Mesenchymal stem cell (in vitro differentiated cells and primary cell): Measurements from ENCODE around the gene PEX10.
"Not testable (repeated sequence)": the region's sequence is repeated elsewhere in the genome, so short reads cannot be mapped to it uniquely, and the experiment has no call there.

Experiments used
- DNase-seq: peaks from one replicate; pipeline ENCODE4 v3.0.0-alpha.2; 2013
- H2AFZ ChIP-seq: one replicate; pipeline ENCODE4 v1.6.1; 2013; ENCODE audit warnings: low read depth, mild to moderate bottlenecking, control low read depth, inconsistent platforms, low read length, moderate library complexity
- H2AK5ac ChIP-seq: 2 replicates; pipeline ENCODE4 v1.6.1; 2013; ENCODE audit warnings: low read length, moderate library complexity, mild to moderate bottlenecking, inconsistent platforms; ENCODE audit not compliant: severe bottlenecking
- H2BK120ac ChIP-seq: one replicate; pipeline ENCODE4 v1.6.1; 2013; ENCODE audit warnings: low read depth, mild to moderate bottlenecking, inconsistent platforms, low read length, moderate library complexity
- H2BK12ac ChIP-seq, 2 experiments: one replicate each; pipeline ENCODE4 v1.6.1; 2013; ENCODE audit warnings: inconsistent platforms in 2 of 2, low read length in 2 of 2, mild to moderate bottlenecking in 2 of 2, moderate library complexity in 2 of 2, control low read depth in 1 of 2
- H2BK15ac ChIP-seq: one replicate; pipeline ENCODE4 v1.6.1; 2013; ENCODE audit warnings: mild to moderate bottlenecking, low read depth, inconsistent platforms; ENCODE audit not compliant: poor library complexity, severe bottlenecking
- H2BK5ac ChIP-seq: 2 replicates; pipeline ENCODE4 v1.6.1; 2013; ENCODE audit warnings: low read depth, mild to moderate bottlenecking, low read length, control low read depth, inconsistent platforms; ENCODE audit not compliant: poor library complexity, severe bottlenecking
- H3K14ac ChIP-seq, 2 experiments: one replicate each; pipeline ENCODE4 v1.6.1; 2013; ENCODE audit warnings: inconsistent platforms in 2 of 2, low read length in 2 of 2, control low read depth in 1 of 2, mild to moderate bottlenecking in 1 of 2, moderate library complexity in 1 of 2
- H3K18ac ChIP-seq, 2 experiments: one replicate each; pipeline ENCODE4 v1.6.1; 2013; ENCODE audit warnings: inconsistent platforms in 2 of 2, low read length in 2 of 2, control low read depth in 1 of 2, low read depth in 1 of 2, mild to moderate bottlenecking in 1 of 2
- H3K23ac ChIP-seq, 2 experiments: one replicate each; pipeline ENCODE4 v1.6.1; 2013; ENCODE audit warnings: inconsistent platforms in 2 of 2, low read length in 2 of 2, mild to moderate bottlenecking in 2 of 2, moderate library complexity in 2 of 2, control low read depth in 1 of 2
- H3K27ac ChIP-seq: 2 replicates; pipeline ENCODE4 v1.5.1; 2013; ENCODE audit warnings: mild to moderate bottlenecking, moderate library complexity, low read length, control low read depth, inconsistent platforms; ENCODE audit not compliant: poor library complexity, severe bottlenecking
- H3K27me3 ChIP-seq, 2 experiments: 2 replicates each; pipeline versions ENCODE4 v1.6.1 to v1.7.0; 2013; ENCODE audit warnings: low read length in 2 of 2, mild to moderate bottlenecking in 2 of 2, moderate library complexity in 2 of 2, control low read depth in 1 of 2, inconsistent platforms in 1 of 2; ENCODE audit not compliant: control insufficient read depth in 1 of 2, insufficient read depth in 1 of 2
- H3K36me3 ChIP-seq, 2 experiments: 2 replicates each; pipeline versions ENCODE4 v1.6.1 to v1.7.0; 2013; ENCODE audit warnings: low read length in 2 of 2, control low read depth in 1 of 2, inconsistent platforms in 1 of 2, low read depth in 1 of 2, mild to moderate bottlenecking in 1 of 2; ENCODE audit not compliant: insufficient read depth in 2 of 2, control insufficient read depth in 1 of 2
- H3K4ac ChIP-seq, 2 experiments: one replicate each; pipeline ENCODE4 v1.6.1; 2013; ENCODE audit warnings: inconsistent platforms in 2 of 2, low read length in 2 of 2, mild to moderate bottlenecking in 2 of 2, moderate library complexity in 2 of 2, control low read depth in 1 of 2, low read depth in 1 of 2
- H3K4me1 ChIP-seq: 2 replicates; pipeline ENCODE4 v1.6.1; 2013; ENCODE audit warnings: low read depth, low read length, control low read depth; ENCODE audit not compliant: control insufficient read depth, insufficient read depth
- H3K4me2 ChIP-seq: 2 replicates; pipeline ENCODE4 v1.6.1; 2013; ENCODE audit warnings: low read length, mild to moderate bottlenecking, inconsistent platforms; ENCODE audit not compliant: poor library complexity, severe bottlenecking
- H3K4me3 ChIP-seq, 2 experiments: 2 replicates each; pipeline versions ENCODE4 v1.5.1 to v1.7.0; 2013; ENCODE audit warnings: low read length in 2 of 2, mild to moderate bottlenecking in 2 of 2, control low read depth in 1 of 2, low read depth in 1 of 2; ENCODE audit not compliant: insufficient read depth in 1 of 2
- H3K79me1 ChIP-seq: replicated peaks from 2 replicates; pipeline ENCODE4 v1.6.1; 2013; ENCODE audit warnings: mild to moderate bottlenecking, control low read depth, low read length, inconsistent platforms; ENCODE audit not compliant: poor library complexity, severe bottlenecking
- H3K9ac ChIP-seq: 2 replicates; pipeline ENCODE4 v1.7.0; 2013; ENCODE audit warnings: mild to moderate bottlenecking, low read length, moderate library complexity
- H3K9me3 ChIP-seq: 2 replicates; pipeline ENCODE4 v1.7.0; 2013; ENCODE audit warnings: mild to moderate bottlenecking, low read length; ENCODE audit not compliant: control insufficient read depth
- H4K8ac ChIP-seq: one replicate; pipeline ENCODE4 v1.6.1; 2013; ENCODE audit warnings: inconsistent platforms, mild to moderate bottlenecking, low read length, moderate library complexity
- H4K91ac ChIP-seq: one replicate; pipeline ENCODE4 v1.6.1; 2013; ENCODE audit warnings: mild to moderate bottlenecking, low read length, inconsistent platforms
- WGBS: methylation state at CpG from one replicate; pipeline ENCODE4 v1.1.7; 2013; ENCODE audit warnings: mixed read lengths; 5-methylcytosine and 5-hydroxymethylcytosine counted together

Gene PEX10

DNA sequence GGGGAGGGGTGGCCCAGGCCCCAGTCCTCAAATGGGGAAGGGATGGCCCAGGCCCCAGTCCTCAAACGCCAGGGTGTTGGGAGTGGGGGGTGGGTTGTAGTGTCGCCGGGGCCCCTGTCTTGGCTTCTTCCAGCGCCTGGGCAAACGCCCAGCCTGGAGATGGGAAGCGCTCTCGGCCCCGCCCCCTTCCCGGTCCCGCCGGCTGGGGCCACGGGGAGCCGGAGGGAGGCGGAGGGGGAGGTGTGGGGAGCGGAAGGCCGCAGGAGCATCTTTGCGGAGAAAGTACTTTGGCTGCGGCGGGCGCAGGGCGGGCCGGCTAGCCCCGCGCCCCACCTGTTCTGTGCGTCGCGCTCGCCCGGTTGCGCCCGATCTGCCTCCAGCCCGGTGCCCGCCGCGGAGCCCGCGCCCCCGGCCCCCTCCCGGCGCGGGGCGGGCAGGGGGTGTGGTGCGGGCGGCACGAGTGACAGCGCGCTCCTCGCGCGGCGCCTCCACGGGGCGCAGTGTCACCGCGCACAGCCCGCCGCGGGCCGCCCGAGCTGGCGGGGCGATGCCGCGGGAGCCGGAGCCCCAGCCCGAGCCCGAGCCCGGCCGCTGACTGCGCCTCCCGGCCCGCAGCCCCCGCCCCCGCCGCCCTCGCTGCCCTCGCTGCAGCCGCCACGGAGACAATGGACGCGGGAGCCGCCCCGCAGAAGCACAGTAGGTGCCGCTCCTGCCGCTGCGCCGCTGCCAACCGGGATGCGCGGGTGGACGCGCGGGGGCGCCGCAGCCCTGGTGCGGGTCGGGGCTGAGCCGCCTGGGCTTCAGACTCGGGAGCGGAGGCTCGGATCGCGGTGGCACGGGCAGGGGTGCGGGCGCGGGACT, 31.1 kb upstream of the PEX10 start:
- WGBS: 7% methylated on average over 83 of the region's 107 CpGs
- H3K9ac ChIP-seq: no peak overlapping the region
- H3K79me1 ChIP-seq: no peaks in the 10 kb centered on the region
- no peak overlapping the region for H2BK12ac ChIP-seq
- H4K91ac ChIP-seq: no peak overlapping the region
- no peak for DNase-seq
- no peaks in the 10 kb centered on the region for H3K36me3 ChIP-seq
- H2BK15ac ChIP-seq: no peak overlapping the region
- no peak overlapping the region for H3K27ac ChIP-seq
- no peak overlapping the region for H2BK5ac ChIP-seq
- H3K4me1 ChIP-seq: peaks cover 69% of the 10 kb centered on the region
- H3K18ac ChIP-seq: no peak overlapping the region
- no peak overlapping the region for H4K8ac ChIP-seq
- no peaks in the 10 kb centered on the region for H3K9me3 ChIP-seq
- no peak overlapping the region for H3K14ac ChIP-seq
- peak overlapping the region; percentile 78 for H3K4me2 ChIP-seq
- peak overlapping the region in 1 of 2 experiments; percentile 58 for H3K4me3 ChIP-seq
- no peak overlapping the region for H2AFZ ChIP-seq
- peaks cover 0 to 59% of the 10 kb centered on the region in 2 experiments for H3K27me3 ChIP-seq
- no peak overlapping the region for H2AK5ac ChIP-seq
- no peak overlapping the region for H2BK120ac ChIP-seq
- no peak overlapping the region for H3K4ac ChIP-seq
- H3K23ac ChIP-seq: no peak overlapping the region

DNA sequence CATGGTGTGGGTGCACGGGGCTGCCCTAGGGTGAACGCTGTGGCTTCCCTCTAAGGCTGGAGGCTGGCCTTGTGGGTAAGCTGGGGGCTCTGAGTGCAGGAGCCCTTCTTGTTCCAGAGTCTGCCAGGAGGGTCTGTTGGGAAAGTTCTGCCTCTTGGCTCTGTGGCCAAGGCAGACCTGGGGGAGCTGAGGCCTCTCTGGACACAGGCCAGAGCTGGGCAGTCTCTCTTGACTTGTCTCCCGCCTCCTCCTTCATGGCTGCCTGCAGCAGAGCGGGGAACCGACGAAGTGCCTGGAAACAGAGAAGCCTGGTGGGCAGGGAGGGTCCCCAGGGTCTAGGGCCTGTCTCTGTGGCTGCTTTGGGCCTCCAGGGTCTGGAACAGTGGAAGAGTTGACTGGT, 30.3 kb upstream of the PEX10 start:
- Histone ChIP-seq H3K4me2 (no peak overlapping the region), H3K36me3 (no peaks in the 10 kb centered on the region), H2AK5ac (no peak overlapping the region), H3K23ac (no peak overlapping the region), H2BK15ac (no peak overlapping the region), H3K9me3 (no peaks in the 10 kb centered on the region), H3K14ac (no peak overlapping the region), H2AFZ (no peak overlapping the region), H3K27me3 (peaks cover 0 to 63% of the 10 kb centered on the region in 2 experiments), H3K18ac (no peak overlapping the region), H3K9ac (no peak overlapping the region), H2BK12ac (no peak overlapping the region), H3K4me3 (no peak overlapping the region), H3K79me1 (no peaks in the 10 kb centered on the region), H4K8ac (no peak overlapping the region), H3K27ac (no peak overlapping the region), H2BK5ac (no peak overlapping the region), H3K4me1 (peaks cover 61% of the 10 kb centered on the region), H3K4ac (no peak overlapping the region), H4K91ac (no peak overlapping the region), H2BK120ac (no peak overlapping the region)
- 80% methylated on average over 6 of the region's 6 CpGs for WGBS
- no peak for DNase-seq

DNA sequence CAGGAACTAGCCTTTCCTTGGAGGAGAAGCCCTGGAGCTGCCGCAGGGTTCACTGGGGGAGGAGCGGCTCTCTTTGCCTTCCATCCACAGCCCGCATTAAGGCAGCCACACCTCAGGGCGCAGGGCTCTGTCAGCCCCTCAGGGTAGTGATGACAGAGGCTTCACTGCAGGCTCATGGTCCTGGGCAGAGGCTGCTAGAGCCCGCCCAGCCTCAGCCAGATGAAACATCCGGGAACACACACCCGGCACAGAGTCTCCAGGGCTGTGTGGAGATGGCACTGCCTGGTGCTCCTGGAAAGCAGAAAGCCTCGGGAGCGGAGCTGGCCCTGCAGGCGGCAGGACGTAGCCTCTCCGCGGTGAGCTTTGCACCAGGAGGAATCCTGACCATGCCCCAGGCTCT, 29.4 kb upstream of the PEX10 start:
- Histone ChIP-seq H2BK5ac (no peak overlapping the region), H2BK15ac (no peak overlapping the region), H3K9me3 (no peaks in the 10 kb centered on the region), H2AFZ (no peak overlapping the region), H3K36me3 (no peaks in the 10 kb centered on the region), H2BK120ac (no peak overlapping the region), H3K18ac (no peak overlapping the region), H4K91ac (no peak overlapping the region), H3K79me1 (no peaks in the 10 kb centered on the region), H2BK12ac (no peak overlapping the region), H3K9ac (no peak overlapping the region), H3K4me2 (no peak overlapping the region), H3K4me1 (peaks cover 52% of the 10 kb centered on the region), H2AK5ac (no peak overlapping the region), H3K27me3 (peaks cover 0 to 63% of the 10 kb centered on the region in 2 experiments), H3K27ac (no peak overlapping the region), H4K8ac (no peak overlapping the region), H3K23ac (no peak overlapping the region), H3K14ac (no peak overlapping the region), H3K4ac (no peak overlapping the region), H3K4me3 (no peak overlapping the region)
- WGBS: 87% methylated on average over 13 of the region's 13 CpGs
- DNase-seq: no peak

DNA sequence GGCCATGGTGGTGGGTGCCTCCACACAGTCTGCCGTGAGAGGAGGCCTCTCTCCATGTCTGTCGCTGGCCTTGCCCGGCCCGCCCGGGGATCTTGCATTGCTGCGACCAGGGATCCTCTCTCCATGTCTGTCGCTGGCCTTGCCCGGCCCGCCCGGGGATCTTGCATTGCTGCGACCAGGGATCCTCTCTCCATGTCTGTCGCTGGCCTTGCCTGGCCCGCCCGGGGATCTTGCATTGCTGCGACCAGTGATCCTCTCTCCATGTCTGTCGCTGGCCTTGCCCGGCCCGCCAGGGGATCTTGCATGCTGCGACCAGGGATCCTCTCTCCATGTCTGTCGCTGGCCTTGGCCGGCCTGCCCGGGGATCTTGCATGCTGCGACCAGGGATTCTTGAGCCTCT, 28.0 kb upstream of the PEX10 start:
- H2BK5ac ChIP-seq, H2BK12ac ChIP-seq, H3K9ac ChIP-seq: not testable (repeated sequence)

More for the DNA sequence above, 28.0 kb upstream of the PEX10 start:
- H3K23ac ChIP-seq, H4K8ac ChIP-seq, H3K18ac ChIP-seq, H3K9me3 ChIP-seq, H3K4me3 ChIP-seq, H3K36me3 ChIP-seq, H4K91ac ChIP-seq, DNase-seq, H2AFZ ChIP-seq, H2AK5ac ChIP-seq, H3K4ac ChIP-seq, H3K27ac ChIP-seq, H3K79me1 ChIP-seq, H3K4me2 ChIP-seq, H2BK120ac ChIP-seq, H2BK15ac ChIP-seq, H3K14ac ChIP-seq: not testable (repeated sequence)
- H3K27me3 ChIP-seq: peaks cover 0 to 62% of the 10 kb centered on the region in 2 experiments
- WGBS: 93% methylated on average over 23 of the region's 23 CpGs
- peaks cover 38% of the 10 kb centered on the region for H3K4me1 ChIP-seq
